ENCODE results near the gene DMC1.

DNA sequence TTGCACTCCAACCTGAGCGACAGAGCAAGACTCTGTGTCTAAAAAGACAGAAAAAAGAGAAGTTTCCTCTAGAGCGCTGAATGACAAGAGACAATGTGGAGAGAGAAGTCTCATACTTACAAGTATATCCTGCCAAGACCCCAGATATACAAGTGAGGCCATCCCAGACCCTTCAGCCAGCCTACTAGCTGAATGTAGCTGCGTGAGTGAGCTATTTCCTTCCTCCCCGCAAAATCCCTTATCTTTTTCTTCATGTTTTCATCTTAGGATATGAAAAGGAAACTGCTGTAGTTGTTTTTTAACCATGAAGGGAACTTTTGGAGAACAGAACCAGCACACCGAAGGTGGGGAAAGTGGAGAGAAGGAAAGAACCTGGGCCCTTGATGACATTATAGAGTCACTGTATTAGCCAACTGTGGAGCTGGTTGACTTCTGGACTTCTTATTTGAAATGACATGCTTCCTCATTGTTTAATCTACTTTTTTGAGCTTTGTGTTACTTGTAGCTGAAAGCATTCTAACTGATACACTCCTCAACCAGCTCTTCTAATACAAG is 59.5 kb downstream of the DMC1 start:
- no peak for TF ChIP-seq CEBPB (IDR thresholded peaks at IDR 0.05; ENCODE audit: low read depth)
- no peak for TF ChIP-seq EZH2phosphoT487 (IDR thresholded peaks at IDR 0.05; ENCODE audit: borderline replicate concordance)
- TF ChIP-seq JUND (IDR thresholded peaks at IDR 0.05) = no peak
- TF ChIP-seq, protein P1, sequence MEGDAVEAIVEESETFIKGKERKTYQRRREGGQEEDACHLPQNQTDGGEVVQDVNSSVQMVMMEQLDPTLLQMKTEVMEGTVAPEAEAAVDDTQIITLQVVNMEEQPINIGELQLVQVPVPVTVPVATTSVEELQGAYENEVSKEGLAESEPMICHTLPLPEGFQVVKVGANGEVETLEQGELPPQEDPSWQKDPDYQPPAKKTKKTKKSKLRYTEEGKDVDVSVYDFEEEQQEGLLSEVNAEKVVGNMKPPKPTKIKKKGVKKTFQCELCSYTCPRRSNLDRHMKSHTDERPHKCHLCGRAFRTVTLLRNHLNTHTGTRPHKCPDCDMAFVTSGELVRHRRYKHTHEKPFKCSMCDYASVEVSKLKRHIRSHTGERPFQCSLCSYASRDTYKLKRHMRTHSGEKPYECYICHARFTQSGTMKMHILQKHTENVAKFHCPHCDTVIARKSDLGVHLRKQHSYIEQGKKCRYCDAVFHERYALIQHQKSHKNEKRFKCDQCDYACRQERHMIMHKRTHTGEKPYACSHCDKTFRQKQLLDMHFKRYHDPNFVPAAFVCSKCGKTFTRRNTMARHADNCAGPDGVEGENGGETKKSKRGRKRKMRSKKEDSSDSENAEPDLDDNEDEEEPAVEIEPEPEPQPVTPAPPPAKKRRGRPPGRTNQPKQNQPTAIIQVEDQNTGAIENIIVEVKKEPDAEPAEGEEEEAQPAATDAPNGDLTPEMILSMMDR (IDR thresholded peaks at IDR 0.05 in 2 of 3, conservative IDR thresholded peaks at IDR 0.05 in 1 of 3; ENCODE audit: borderline replicate concordance in 1 of 3, insufficient read depth in 1 of 3, low read depth in 2 of 3, low read length in 2 of 3) = no peak
- TF ChIP-seq ZNF274 (IDR thresholded peaks at IDR 0.05; ENCODE audit: low read depth, low read length) = no peak
- no peak for TF ChIP-seq SIN3A (IDR thresholded peaks at IDR 0.05; ENCODE audit: low read depth)
- TF ChIP-seq POLR2A (IDR thresholded peaks at IDR 0.05; ENCODE audit: borderline replicate concordance, extremely low read depth, insufficient read depth, insufficient read length) = no peak
- TF ChIP-seq SP1 (IDR thresholded peaks at IDR 0.05; ENCODE audit: low read depth) = no peak
- TF ChIP-seq, protein P2, sequence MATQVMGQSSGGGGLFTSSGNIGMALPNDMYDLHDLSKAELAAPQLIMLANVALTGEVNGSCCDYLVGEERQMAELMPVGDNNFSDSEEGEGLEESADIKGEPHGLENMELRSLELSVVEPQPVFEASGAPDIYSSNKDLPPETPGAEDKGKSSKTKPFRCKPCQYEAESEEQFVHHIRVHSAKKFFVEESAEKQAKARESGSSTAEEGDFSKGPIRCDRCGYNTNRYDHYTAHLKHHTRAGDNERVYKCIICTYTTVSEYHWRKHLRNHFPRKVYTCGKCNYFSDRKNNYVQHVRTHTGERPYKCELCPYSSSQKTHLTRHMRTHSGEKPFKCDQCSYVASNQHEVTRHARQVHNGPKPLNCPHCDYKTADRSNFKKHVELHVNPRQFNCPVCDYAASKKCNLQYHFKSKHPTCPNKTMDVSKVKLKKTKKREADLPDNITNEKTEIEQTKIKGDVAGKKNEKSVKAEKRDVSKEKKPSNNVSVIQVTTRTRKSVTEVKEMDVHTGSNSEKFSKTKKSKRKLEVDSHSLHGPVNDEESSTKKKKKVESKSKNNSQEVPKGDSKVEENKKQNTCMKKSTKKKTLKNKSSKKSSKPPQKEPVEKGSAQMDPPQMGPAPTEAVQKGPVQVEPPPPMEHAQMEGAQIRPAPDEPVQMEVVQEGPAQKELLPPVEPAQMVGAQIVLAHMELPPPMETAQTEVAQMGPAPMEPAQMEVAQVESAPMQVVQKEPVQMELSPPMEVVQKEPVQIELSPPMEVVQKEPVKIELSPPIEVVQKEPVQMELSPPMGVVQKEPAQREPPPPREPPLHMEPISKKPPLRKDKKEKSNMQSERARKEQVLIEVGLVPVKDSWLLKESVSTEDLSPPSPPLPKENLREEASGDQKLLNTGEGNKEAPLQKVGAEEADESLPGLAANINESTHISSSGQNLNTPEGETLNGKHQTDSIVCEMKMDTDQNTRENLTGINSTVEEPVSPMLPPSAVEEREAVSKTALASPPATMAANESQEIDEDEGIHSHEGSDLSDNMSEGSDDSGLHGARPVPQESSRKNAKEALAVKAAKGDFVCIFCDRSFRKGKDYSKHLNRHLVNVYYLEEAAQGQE (IDR thresholded peaks at IDR 0.05; ENCODE audit: low read depth) = no peak
- TF ChIP-seq POLR2AphosphoS5 (IDR thresholded peaks at IDR 0.05; ENCODE audit: low read depth, low read length) = no peak

Measured in HCT116 (cell line).